Activated CD8-positive, alpha-beta memory T cell treated with anti-CD3 and anti-CD28 coated beads, Interleukin-2, amount 10 ng/mL, durations not matched to agents 7 days and 5 days (primary cell): Measurements from ENCODE around the gene AGBL4. TPM values are rescaled to one million over a fixed set of nuclear protein-coding genes. Genes with fewer than 3 reads are reported as not detected.
"Not testable (repeated sequence)": the region's sequence is repeated elsewhere in the genome, so short reads cannot be mapped to it uniquely, and the experiment has no call there.

Experiments
- ATAC-seq: fragments of 150-1000 bp; cut with Tn5 transposase; one replicate; pipeline ENCODE4 v1.10.0; 2021; ENCODE audit warnings: moderate library complexity
- CTCF ChIA-PET: fragments of 350-600 bp; sonication (Branson Sonifier 250); formaldehyde crosslinking; loops from one replicate; lab custom pipeline; 2021; ENCODE audit warnings: antibody characterized with exemption; lab: Charles Lee
- DNase-seq: peaks from one replicate; pipeline ENCODE4 v3.0.0-alpha.2; 2020
- H3K27ac Mint-ChIP-seq: one replicate; pipeline ENCODE4 v1.8.0; 2021; ENCODE audit warnings: mild to moderate bottlenecking, mixed read lengths
- H3K27me3 Mint-ChIP-seq: one replicate; pipeline ENCODE4 v1.8.0; 2021; ENCODE audit warnings: mixed read lengths
- H3K36me3 Mint-ChIP-seq: one replicate; pipeline ENCODE4 v1.8.0; 2021; ENCODE audit warnings: mild to moderate bottlenecking, mixed read lengths
- H3K4me1 Mint-ChIP-seq: one replicate; pipeline ENCODE4 v1.8.0; 2021; ENCODE audit warnings: mixed read lengths
- H3K4me3 Mint-ChIP-seq: one replicate; pipeline ENCODE4 v1.8.0; 2021; ENCODE audit warnings: mild to moderate bottlenecking, moderate library complexity, mixed read lengths
- H3K9me3 Mint-ChIP-seq: one replicate; pipeline ENCODE4 v1.8.0; 2022; ENCODE audit warnings: low read depth, mixed read lengths
- total RNA-seq, 2 experiments: library from RNA; stranded (reverse); gene quantifications; one replicate each; pipeline ENCODE4 v1.2.3, GENCODE V29; 2021

The AGBL4 gene
- total RNA-seq, 2 experiments from 2014 or later, result not detected

- Mint-ChIP-seq H3K27me3 (no peaks in the 10 kb centered on the region), H3K9me3 (peaks cover 3% of the 10 kb centered on the region), H3K4me1 (no peaks in the 10 kb centered on the region), H3K4me3 (no peak overlapping the region), H3K27ac (no peak overlapping the region), H3K36me3 (no peaks in the 10 kb centered on the region)
- no peak for ATAC-seq
- CTCF ChIA-PET, result no interaction called here
- DNase-seq, result no peak
These were observed 725.5 kb downstream of the AGBL4 start for GRCh38 chr1:49298304-49298703.

DNA sequence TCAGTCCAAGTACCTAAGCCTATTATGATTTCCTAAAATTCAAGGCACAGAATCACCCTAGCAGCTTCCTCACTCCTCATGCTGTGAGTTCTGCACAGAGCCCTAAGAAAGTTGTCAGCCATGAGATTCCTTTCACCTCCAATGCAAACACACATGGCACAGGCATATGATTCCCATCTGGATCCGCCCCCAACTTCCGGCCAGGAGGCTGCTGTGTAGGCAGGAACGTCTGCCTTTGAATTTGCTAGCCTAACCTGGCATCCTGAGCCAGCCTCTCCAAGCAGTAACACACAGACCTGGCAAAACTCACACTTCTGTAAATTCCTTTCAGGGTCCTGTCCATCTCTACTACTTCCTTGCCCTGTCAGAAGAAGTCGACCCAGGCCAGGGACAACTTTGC, 726.0 kb downstream of the AGBL4 start:
- no peaks in the 10 kb centered on the region for H3K36me3 Mint-ChIP-seq
- DNase-seq (no peak), ATAC-seq (no peak)
- CTCF ChIA-PET, result no interaction called here
- H3K9me3 Mint-ChIP-seq, result peaks cover 2% of the 10 kb centered on the region
- no peaks in the 10 kb centered on the region for H3K4me1 Mint-ChIP-seq
- no peaks in the 10 kb centered on the region for H3K27me3 Mint-ChIP-seq
- H3K4me3 Mint-ChIP-seq, result no peak overlapping the region
- no peak overlapping the region for H3K27ac Mint-ChIP-seq

DNA sequence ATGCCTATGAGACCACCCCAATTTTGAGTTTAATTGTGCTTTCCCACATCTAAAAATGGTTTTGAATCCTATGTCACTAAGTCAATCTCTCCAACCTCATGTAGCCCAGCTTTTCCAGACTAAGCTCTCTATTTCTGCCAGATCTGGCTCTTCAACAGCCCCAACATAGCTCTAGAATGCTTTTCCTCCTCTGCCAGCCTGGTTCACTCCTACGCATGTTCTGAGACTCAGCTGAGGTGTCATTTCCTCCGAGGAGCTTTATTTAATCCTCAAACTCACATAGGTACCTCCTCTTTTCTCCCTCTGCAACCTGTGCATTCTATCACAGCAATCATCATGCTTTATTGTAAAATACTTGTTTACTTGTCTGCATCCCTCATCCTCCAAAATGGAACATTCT, 729.2 kb downstream of the AGBL4 start:
- ATAC-seq (no peak), DNase-seq (no peak)
- H3K9me3 Mint-ChIP-seq, result no peaks in the 10 kb centered on the region
- no peaks in the 10 kb centered on the region for H3K4me1 Mint-ChIP-seq
- no peaks in the 10 kb centered on the region for H3K36me3 Mint-ChIP-seq
- no peak overlapping the region for H3K27ac Mint-ChIP-seq
- no peaks in the 10 kb centered on the region for H3K27me3 Mint-ChIP-seq
- CTCF ChIA-PET, result no interaction called here
- H3K4me3 Mint-ChIP-seq, result no peak overlapping the region

- Mint-ChIP-seq H3K4me3 (no peak overlapping the region), H3K4me1 (no peaks in the 10 kb centered on the region), H3K27ac (no peak overlapping the region), H3K36me3 (no peaks in the 10 kb centered on the region), H3K27me3 (no peaks in the 10 kb centered on the region), H3K9me3 (no peaks in the 10 kb centered on the region)
- CTCF ChIA-PET, result no interaction called here
- ATAC-seq (no peak), DNase-seq (no peak)
These were observed 730.7 kb downstream of the AGBL4 start for GRCh38 chr1:49293016-49293415.

GRCh38 chr1:49257211-49258049, 766.3 kb downstream of the AGBL4 start:
- H3K4me1 Mint-ChIP-seq, H3K4me3 Mint-ChIP-seq, H3K27ac Mint-ChIP-seq, DNase-seq, H3K9me3 Mint-ChIP-seq, ATAC-seq, CTCF ChIA-PET, H3K36me3 Mint-ChIP-seq, H3K27me3 Mint-ChIP-seq: not testable (repeated sequence)

GRCh38 chr1:49252917-49253316, 770.8 kb downstream of the AGBL4 start:
- H3K4me3 Mint-ChIP-seq, result no peak overlapping the region
- no peak for DNase-seq
- ATAC-seq, result no peak
- H3K27ac Mint-ChIP-seq, result no peak overlapping the region
- H3K4me1 Mint-ChIP-seq, result no peaks in the 10 kb centered on the region
- H3K36me3 Mint-ChIP-seq, result no peaks in the 10 kb centered on the region
- CTCF ChIA-PET, result no interaction called here
- H3K27me3 Mint-ChIP-seq, result no peaks in the 10 kb centered on the region
- peaks cover 8% of the 10 kb centered on the region for H3K9me3 Mint-ChIP-seq

- ATAC-seq (no peak), DNase-seq (no peak)
- H3K27ac Mint-ChIP-seq, result no peak overlapping the region
- CTCF ChIA-PET, result no interaction called here
- no peaks in the 10 kb centered on the region for H3K4me1 Mint-ChIP-seq
- H3K36me3 Mint-ChIP-seq, result no peaks in the 10 kb centered on the region
- no peak overlapping the region for H3K4me3 Mint-ChIP-seq
- H3K9me3 Mint-ChIP-seq, result peaks cover 5% of the 10 kb centered on the region
- no peaks in the 10 kb centered on the region for H3K27me3 Mint-ChIP-seq
These were observed 772.6 kb downstream of the AGBL4 start for GRCh38 chr1:49251019-49251784.

DNA sequence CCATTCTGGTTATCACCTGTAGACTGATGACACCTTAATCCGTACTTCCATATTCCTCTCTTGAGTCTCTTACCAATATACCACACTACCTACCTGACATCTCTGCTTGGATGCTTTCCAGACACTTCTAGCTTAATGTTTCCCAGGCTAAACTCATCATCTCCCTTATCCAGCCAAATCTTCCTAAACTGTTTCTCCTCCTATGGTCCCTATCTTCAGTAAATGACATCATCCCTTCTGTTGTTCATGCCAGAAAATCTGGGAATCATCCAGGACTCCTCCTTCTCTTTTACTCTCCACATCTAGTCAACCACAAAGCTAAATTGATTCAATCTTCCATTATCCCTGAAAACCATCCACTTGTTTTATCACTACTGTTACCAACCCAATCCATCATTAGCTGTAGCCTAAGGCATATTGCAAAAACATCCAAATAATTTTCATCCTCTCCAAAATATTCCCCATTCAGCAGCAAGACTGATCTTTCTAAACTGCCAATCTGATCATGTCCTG, 783.0 kb downstream of the AGBL4 start:
- Mint-ChIP-seq H3K27ac (no peak overlapping the region), H3K9me3 (peaks cover 8% of the 10 kb centered on the region), H3K4me1 (no peaks in the 10 kb centered on the region), H3K36me3 (no peaks in the 10 kb centered on the region), H3K27me3 (no peaks in the 10 kb centered on the region), H3K4me3 (no peak overlapping the region)
- no peak for ATAC-seq
- no peak for DNase-seq
- CTCF ChIA-PET, result no interaction called here

GRCh38 chr1:49234988-49235387, 788.8 kb downstream of the AGBL4 start:
- no peaks in the 10 kb centered on the region for H3K36me3 Mint-ChIP-seq
- peaks cover 6% of the 10 kb centered on the region for H3K9me3 Mint-ChIP-seq

GRCh38 chr1:49229555-49229954, 794.2 kb downstream of the AGBL4 start:
- Mint-ChIP-seq H3K4me1 (no peaks in the 10 kb centered on the region), H3K36me3 (no peaks in the 10 kb centered on the region), H3K27me3 (no peaks in the 10 kb centered on the region), H3K9me3 (no peaks in the 10 kb centered on the region), H3K27ac (no peak overlapping the region), H3K4me3 (no peak overlapping the region)
- ATAC-seq (no peak), DNase-seq (no peak)
- CTCF ChIA-PET, result no interaction called here

More at GRCh38 chr1:49234988-49235387, 788.8 kb downstream of the AGBL4 start:
- no peak for DNase-seq
- CTCF ChIA-PET, result no interaction called here
- no peaks in the 10 kb centered on the region for H3K27me3 Mint-ChIP-seq
- H3K4me3 Mint-ChIP-seq, result no peak overlapping the region
- no peak for ATAC-seq
- H3K4me1 Mint-ChIP-seq, result no peaks in the 10 kb centered on the region
- H3K27ac Mint-ChIP-seq, result no peak overlapping the region

- H3K27me3 Mint-ChIP-seq, result no peaks in the 10 kb centered on the region
- H3K4me3 Mint-ChIP-seq, result no peak overlapping the region
- no peak for DNase-seq
- H3K9me3 Mint-ChIP-seq, result no peaks in the 10 kb centered on the region
- ATAC-seq, result no peak
- H3K4me1 Mint-ChIP-seq, result no peaks in the 10 kb centered on the region
- CTCF ChIA-PET, result no interaction called here
- no peak overlapping the region for H3K27ac Mint-ChIP-seq
- H3K36me3 Mint-ChIP-seq, result no peaks in the 10 kb centered on the region
These were observed 797.0 kb downstream of the AGBL4 start for GRCh38 chr1:49226758-49227157.

GRCh38 chr1:49225464-49225863, 798.3 kb downstream of the AGBL4 start:
- Mint-ChIP-seq H3K36me3 (no peaks in the 10 kb centered on the region), H3K4me3 (no peak overlapping the region), H3K27ac (no peak overlapping the region), H3K27me3 (no peaks in the 10 kb centered on the region), H3K9me3 (no peaks in the 10 kb centered on the region), H3K4me1 (no peaks in the 10 kb centered on the region)
- CTCF ChIA-PET, result no interaction called here
- DNase-seq (no peak), ATAC-seq (no peak)

DNA sequence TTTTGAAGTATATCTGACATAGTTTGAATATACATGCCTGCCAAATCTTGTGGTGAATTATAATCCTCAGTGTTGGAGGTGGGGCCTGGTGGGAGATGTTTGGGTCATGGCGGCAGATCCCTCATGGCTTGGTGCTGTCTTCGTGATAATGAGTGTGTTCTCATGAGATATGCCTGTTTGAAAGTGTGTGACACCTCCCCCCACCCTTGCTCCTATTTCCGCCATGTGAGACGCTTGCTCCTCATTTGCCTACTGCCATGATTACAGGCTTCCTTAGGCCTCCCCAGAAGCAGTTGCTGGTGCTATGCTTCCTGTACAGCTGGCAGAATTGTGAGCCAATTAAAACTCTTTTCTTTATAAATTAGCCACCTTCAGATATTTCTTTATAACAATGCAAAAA, 810.5 kb downstream of the AGBL4 start:
- no peaks in the 10 kb centered on the region for H3K4me1 Mint-ChIP-seq
- no peaks in the 10 kb centered on the region for H3K36me3 Mint-ChIP-seq
- no peak overlapping the region for H3K27ac Mint-ChIP-seq
- no peak for ATAC-seq
- H3K4me3 Mint-ChIP-seq, result no peak overlapping the region
- no peak for DNase-seq
- H3K27me3 Mint-ChIP-seq, result no peaks in the 10 kb centered on the region
- CTCF ChIA-PET, result no interaction called here
- no peaks in the 10 kb centered on the region for H3K9me3 Mint-ChIP-seq

- DNase-seq (no peak), ATAC-seq (no peak)
- no peaks in the 10 kb centered on the region for H3K36me3 Mint-ChIP-seq
- no peak overlapping the region for H3K4me3 Mint-ChIP-seq
- no peaks in the 10 kb centered on the region for H3K9me3 Mint-ChIP-seq
- H3K27me3 Mint-ChIP-seq, result no peaks in the 10 kb centered on the region
- H3K4me1 Mint-ChIP-seq, result no peaks in the 10 kb centered on the region
- CTCF ChIA-PET, result no interaction called here
- no peak overlapping the region for H3K27ac Mint-ChIP-seq
These were observed 815.0 kb downstream of the AGBL4 start for GRCh38 chr1:49208712-49209111.
